SW 1271 (cell line): Measurements from ENCODE around the gene SLC28A3.
A peak's percentile ranks its signal among the peaks of the same experiment; 100 is the strongest.

ENCODE experiments used
- DNase-seq, 2 experiments: peaks; one replicate each; lab custom pipeline; 2025; lab: John Stamatoyannopoulos, UW

The SLC28A3 gene

DNA sequence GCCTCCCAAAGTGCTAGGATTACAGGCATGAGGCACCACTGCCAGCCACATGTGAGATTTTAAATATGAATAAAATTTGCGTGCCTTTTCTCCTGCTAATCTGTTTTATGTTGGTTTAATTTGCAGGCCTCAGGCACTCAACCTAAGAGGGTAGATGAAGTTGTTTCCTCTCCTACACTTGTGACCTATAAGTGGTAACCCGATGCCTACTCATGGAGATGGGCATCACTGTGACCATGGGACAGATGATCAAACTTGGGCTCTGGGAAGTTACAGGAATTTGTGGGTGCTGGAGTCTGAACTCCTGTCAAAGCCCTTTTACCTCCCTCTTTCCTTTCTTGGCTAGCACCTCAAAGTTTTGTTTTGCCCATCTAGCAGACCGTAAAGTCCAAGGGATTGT, 1.1 kb downstream of the SLC28A3 start:
- no peak for DNase-seq

DNA sequence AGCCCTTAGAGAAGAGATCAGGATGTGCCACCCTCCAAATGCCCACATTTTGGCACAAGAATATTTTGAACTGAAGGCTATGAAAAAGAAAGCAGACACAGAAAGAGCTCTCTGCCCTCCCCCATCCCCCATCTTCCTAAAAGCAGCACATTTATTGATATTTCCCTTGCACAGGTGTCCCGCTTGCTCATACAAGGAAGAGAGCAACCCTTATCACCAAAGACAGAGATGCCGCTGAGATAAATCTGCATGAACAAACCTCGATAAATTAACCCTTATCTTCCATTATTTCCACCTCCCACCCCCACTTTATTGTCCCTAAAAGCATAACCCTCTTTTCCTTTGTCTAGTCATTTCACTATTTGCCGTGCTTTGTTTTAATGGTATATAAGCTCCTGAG, 1.8 kb downstream of the SLC28A3 start:
- no peak for DNase-seq

DNA sequence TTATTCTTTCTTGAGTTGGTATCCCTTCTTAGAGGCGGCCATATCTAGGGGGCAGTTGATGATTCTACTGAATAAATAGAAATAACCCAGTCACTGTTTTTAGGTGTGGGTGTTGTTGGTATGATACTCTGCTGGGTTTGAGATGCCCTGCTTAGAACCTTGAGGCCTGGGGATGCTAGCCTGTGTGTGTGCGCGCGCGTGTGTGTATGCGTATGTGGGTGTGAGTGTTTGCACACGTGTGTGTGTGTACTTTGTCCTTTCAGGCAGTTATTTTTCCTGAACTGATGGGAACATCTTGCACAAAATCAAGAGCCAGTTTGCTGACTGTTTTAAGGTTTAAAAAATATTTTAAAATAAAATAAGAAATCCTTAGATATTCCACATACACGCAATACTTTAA, 3.3 kb downstream of the SLC28A3 start:
- DNase-seq: no peak

DNA sequence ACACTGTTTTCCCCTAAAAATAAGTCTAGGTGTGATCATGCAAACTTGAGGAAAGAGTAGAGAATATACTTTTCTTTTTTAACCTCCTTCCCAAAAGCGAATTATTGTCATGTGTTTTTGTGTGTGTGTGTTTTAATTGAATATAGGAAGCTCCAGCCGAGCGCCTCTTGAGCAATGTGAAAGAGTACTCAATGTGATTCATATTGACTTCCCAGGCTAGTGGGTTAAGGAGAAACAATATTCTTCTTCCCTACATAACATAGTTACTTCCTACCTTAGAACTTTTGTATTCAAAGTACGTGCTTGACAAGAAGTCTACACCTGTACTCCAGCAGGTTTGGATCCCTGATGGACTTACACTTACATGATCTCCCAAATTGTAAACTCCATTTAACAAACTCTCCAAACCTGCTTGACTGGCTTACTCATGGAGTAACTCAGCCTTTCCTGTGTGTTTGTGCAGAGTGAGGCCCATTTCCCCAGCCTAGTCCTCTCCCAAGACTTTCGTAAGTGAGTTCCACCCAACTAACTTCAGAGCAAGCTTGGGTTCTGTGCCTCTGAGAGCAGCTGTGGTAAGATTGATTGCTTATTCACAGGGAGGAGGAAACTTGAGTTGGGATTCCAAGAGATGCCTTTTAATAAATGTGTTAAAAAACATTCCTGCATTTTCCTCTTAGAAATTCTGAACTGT, 9.3 kb downstream of the SLC28A3 start:
- no peak for DNase-seq

DNA sequence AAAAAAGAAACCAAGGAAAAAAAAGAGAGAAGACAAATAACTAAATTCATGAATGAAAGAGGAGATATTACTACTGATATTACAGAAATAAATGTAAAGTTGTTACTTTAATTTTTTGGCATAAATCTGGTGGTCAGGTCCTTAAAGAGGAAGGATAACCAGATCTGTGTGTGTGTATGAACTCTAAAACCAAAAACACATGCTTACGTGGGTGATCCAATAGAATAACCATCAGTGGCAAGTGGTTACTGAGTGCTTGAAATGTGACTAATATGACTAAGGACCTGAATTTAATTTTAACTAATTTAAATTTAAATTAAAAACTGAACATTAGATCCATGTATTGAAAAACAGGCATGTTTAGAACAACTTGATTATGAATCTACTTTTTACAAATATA, 10.3 kb downstream of the SLC28A3 start:
- no peak for DNase-seq

DNA sequence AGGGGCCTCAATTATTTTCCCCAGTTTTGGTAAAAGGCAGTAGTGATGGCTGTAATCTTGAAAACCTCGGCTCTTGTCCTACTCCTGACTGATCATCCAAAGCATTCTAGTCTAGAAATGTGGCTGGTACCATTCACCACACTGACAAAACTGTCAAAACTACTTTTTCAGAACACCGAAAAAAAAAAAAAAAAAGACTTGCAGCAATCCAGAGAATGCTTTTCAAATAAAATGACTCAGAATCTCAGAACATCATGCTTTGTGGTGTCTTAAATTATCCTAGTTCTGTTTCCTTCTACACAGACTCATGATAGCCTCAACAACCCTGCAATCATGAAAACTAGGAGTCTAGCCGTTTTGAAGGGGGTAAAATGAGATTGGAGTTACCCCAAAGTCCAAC, 13.4 kb downstream of the SLC28A3 start:
- no peak for DNase-seq

DNA sequence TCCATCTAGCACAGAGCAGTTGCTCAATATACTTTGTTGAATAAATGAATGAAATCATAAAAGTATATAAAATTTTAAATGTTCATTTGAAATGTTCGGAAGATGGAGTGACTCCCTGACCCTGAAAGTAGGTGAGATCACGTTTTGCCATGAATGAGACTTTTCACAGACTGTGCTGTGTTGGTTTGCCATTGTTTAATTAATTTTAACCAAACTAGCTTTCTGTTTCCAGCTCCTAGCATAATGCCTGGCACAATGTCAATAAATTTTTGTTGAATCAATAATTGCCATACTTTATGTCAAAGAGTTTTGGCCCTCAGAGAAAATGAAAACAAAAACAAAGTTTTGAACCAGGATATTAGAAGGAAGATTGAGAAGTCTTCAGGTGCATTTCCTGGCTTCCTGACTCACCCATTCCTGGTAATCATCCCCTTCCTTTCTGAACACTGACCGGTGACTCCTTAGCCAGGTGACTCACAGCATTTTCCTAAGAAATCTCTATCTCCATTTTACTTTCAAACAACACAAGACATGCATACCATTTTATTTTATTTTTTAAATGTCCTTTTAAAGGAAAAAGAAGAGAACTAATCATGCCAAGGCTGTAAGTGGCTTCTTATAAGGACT, 15.1 kb downstream of the SLC28A3 start:
- DNase-seq: peak in 1 of 2 experiments; percentile 8

DNA sequence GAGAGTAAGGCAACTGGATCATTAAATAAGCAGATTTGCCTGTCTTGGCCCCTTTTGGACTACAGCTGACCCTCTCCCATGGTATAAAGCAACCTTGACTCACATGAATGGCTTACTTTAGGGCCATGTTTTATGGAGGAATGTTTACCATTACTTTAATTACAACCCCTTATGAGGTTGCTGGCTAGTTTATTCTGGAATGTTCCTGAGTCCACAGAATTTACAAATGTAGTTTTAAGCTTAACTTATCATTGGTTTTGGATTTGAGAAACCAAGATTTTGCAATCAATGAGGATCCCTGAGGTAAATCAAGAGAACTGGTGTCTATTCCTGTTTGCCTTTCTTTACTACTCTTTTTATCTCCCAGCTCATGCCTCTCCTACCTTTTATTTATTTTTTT, 15.7 kb downstream of the SLC28A3 start:
- no peak for DNase-seq

DNA sequence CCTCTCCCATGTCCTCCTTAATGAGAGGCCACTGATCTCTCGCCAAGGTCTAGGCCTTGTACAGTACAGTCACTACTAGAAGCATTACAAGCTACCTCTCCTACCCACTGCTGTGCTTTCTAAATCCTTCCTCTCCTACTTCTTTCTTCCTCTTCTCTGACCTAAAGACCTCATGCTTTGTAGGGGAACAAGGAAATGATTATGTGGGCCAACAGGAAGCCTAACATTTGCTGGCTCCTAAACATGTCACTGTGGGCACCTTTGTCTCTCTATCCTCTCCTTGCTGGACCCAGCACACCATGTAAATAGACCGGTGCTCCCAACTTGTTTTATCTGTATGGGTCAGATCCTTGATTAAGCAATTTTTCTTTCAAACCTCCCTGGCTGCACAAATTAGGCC, 16.7 kb downstream of the SLC28A3 start:
- DNase-seq: no peak

DNA sequence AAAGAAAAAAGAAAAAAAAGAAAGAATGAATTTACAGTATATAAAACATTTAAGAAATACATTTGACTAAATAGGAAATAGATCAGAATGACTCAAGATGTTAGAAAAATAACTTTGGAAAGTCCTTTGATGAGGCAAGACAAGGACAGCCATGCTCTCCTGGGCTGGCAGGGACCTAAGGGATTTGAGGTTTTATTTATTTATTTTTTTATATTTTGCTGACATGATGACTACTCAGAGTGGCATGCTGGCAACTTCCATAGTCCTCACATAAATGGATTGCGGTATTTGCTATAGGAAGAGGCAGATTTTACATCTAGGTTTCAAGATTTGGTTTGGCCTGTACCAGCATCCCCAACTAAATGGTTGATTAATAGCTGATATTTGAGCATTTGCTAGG, 17.7 kb downstream of the SLC28A3 start:
- DNase-seq: peak in 1 of 2 experiments; percentile 28

DNA sequence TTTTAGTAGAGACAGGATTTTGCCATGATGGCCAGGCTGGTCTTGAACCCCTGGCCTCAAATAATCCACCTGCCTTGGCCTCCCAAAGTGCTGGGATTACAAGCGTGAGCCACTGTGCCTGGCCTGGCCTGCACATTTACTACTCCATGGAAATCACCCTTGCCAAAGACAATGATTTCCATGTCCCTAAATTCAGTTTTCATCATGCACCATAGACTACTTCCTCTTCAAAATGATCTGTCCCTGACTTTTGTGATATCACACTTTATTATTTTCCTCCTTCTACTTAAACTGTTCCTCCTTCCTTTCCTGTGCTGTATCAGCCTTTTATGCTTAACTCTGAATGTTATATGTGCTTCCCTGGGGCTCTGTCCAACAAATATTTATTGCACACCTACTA, 20.3 kb downstream of the SLC28A3 start:
- DNase-seq: no peak

DNA sequence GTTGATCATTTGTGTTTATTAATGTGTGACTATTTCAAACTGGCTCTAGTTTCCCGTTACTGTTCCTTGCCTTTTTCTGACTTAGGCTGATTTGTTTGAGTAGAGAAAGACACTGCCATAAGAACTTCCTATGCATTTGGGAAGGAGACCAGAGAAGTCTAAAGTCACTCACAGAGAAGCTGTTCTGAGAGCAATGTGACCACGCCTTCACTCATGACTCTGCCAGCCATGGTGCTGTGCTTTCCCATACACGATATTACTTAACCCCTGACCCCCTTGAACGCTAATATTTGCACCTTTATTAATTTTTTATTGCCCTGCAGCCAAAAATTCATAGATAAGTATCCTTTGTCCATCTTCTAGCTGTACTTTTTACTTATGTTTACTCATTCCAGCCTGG, 20.9 kb downstream of the SLC28A3 start:
- no peak for DNase-seq

DNA sequence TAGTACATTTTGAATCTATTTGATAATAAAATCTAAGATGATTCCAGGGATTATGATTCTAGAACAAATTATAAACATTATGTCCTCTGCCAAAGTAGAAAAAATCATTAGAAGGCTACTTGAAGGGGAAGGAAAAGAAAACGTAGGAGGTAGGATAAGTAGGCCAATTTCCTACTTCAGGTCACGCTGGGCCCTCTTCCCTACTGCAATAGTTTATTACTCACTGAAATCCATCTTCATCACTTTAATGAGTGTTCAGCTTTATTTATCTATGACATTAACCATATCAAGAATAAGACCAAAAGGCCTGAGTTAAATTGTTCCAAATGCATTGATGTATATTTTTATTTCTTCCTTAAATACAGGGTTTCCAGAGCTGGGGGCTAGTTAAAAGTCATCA, 21.6 kb downstream of the SLC28A3 start:
- DNase-seq: no peak

DNA sequence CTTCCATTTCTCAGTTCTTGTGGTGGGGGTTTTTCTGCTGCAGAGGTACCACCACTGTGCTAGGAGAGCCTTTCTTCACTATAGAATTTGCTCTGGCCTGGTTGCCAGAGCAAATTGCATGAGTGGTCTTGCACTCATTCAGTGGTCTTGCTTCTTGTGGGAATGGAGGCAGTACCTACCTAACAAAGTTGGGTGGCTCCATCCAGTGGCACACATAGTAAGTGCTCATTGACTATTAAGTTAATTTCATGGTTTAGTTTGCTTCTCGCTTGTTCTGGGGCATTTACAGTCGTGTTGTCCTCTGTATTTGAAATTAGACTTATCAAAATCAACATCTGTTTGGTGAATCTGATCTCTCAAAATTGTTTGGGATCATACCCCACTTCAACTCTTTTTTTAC, 23.0 kb downstream of the SLC28A3 start:
- DNase-seq: peak in 1 of 2 experiments; percentile 22

DNA sequence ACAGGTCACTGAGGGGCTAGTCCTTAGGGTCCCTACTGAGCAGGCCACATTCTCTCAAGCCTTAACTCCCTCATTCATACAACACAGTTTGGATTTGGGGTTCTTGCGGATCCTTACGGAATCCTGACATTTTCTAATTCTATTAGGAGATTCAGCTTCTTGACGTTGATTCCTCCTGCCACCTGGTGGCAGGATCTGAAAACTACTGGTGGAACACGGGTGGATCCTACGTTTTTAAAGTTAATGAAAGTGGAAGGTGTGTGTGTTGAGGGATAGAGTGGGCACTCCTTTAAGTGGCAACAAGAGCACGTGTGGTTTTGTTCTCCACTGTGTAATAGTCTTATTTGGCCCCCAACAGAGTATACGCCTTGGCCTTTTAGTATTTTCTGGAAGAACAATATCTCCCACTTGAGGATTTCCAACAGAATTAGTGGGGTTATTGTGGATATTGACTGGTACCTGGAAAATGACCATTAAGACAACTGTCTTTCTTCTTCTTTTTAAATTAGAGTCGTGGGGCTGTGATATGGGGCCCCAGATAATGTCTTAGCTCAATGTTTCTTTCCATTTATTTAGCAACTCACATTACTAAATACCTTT, 25.2 kb downstream of the SLC28A3 start:
- peak; percentile 30 to 51 for DNase-seq

DNA sequence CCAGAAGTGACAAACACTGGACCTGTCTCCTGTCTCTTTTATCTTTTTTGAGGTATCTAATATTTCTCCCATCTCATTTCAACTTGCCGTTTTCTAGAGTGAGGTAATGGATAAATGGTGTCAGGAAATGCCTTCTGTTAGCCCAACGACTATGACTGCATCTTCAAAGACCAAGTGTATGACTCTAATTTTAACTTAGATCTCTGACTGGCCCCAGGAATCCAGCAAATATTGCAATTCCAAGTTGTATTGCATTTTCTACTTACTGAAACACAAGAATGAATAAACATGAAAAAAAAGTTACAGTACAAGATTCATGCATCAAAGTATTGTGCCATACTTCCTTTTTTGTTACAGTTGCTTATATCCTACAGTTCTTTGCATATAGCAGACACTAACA, 26.3 kb downstream of the SLC28A3 start:
- no peak for DNase-seq

DNA sequence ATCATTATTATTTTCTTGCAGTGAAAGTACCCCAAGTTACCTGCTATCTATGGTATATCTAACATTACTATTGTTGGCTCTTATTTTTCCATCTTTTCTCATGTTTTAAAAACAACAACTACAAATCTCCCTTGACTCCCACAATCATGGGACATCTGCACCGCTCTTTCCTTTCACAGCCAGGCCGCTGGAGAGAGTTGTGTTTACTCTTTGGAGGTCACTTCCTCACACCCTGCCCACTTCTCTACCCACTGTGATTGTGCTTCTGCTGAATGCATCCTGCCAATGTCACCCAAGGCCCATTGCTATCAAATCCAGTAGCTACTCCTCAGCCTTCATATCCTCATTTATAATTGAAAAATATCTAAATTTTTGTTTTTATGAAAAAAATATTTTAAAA, 29.7 kb downstream of the SLC28A3 start:
- DNase-seq: no peak

DNA sequence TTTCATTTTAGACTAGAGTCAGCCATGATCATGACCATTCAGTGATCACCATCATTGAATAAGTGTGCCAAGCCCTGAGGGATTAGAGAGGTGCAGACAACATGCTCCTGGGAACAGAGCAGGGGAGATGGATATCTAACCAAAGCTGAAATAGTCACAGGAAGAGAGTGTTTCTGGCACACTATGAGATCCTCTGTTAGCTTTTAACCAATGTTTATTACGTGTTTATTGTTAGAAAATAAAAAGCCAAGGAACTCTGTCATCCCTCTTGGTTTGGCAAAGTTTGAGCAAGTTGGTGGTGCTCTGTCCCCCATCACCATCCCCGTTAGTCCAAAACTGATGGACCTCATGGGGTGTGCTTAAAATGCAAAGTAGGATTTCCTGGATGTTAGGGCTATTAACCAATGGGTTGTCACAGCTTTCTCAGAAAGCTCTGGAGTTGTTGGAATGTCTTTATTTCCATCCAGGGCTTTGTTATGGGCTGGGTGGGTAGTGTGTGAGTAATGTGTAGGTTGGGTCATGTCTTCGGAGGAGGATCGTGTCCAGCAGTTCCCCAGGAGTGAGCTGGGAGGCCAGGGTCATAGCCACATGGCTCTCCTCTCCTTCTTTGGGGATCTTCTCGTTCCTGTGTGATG, 34.9 kb downstream of the SLC28A3 start:
- DNase-seq: no peak

DNA sequence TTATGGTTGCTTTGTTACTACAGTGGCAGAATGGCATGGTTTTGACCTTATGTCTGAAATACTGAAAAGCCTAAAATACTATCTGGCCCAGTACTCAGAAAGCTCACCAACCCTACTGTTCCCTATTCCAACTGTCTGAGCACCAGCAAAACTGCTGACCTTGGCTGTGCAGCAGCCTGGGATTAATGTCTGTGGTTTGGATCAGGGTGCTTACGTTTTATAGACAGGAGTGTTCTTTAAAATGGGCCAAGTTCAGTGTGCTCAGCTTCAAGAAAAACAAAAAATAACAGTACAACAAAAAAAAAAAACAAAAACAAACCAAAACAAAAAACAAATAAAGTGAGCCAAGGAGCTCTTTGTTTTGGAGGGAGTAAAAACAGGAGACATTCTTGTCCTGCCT, 36.4 kb downstream of the SLC28A3 start:
- DNase-seq: no peak

DNA sequence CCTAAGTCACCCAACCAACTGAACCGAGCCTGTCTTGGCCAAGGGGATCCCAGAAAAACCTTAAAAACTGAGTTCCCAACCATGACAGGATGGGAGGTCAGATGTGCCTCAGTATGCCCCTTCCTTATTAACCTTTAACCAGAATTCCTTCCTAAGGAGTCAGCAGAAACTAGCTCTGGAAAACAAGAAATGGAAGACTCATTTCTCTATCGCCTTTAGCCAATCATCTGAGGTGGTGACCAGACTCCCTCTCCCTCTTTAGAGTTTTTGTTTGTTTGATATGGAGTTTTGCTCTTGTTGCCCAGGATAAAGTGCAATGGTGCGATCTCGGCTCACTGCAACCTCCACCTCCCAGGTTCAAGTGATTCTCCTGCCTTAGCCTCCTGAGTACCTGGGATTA, 37.5 kb downstream of the SLC28A3 start:
- no peak for DNase-seq

DNA sequence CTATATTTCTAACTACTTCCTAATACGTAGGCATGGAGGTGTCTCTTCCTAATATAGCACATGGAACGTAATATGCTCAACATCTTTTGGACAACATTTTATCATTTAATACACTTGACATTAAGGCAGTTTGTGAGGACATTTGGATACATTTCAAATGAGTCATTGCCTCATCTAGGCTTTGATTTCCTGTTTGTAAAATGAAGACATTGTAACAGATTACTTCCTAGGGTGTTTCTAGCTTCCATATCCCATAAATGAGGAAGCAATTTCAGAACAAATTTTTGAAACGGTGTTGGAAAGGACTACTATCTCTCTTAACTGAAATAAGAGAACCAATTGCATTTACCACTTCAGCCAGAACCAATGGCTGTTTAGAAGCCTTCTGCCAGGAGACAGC, 38.7 kb downstream of the SLC28A3 start:
- no peak for DNase-seq

DNA sequence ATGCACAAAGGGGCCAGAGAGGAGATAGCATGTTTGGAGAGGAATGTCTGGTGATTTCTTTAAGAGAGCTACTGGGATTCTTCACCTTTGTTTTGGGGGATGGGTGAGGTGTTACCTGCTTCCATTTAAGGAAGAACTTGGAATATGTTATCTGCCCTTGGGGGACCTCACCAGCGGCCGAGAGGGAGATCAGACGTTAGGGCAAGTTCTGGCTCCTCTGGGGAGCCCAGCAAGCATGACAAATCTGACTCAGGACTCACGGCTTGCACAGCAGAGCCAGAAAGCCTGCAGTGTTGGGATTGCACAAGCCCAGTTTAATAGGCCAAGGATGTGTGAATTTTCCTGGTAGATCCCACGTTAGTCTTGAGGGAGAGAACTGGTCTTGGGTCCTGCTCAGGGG, 40.3 kb downstream of the SLC28A3 start:
- no peak for DNase-seq

DNA sequence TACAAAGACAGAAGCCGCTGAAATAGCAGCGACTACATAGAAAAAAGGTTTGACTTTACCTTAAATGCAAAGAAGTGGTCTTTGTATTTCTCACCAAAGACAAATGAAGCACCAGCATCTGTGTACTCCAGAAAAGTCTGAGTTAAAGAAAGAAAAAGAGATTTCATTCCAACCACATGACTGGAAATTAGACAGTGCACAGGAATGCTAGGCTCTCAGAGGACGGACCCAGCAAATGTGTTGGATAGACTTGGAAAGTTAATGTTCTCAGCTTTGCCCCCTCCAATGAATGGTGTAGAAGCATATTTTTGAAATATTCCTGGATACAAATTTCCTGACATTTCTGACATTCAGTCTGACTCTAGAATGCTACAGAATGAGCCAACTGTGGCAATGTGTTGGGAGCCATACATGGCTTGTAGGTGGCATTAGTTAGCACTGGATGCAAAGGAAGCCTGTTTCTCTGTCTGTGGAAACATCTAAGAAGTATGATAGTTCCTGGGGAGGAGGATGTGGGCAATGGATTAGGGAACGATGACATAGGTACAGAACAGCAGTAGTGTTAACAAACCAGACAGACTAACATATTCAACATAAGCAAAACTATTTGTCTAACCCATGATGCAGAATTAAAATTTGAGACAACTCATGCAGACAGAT, 43.3 kb downstream of the SLC28A3 start:
- peak in 1 of 2 experiments; percentile 16 for DNase-seq
